CD4-positive, alpha-beta T cell treated with Interleukin-4 for 1 hour (primary cell): ENCODE results near the gene TNFRSF4.
A peak's percentile ranks its signal among the peaks of the same experiment; 100 is the strongest.
"Not testable (repeated sequence)": the region's sequence is repeated elsewhere in the genome, so short reads cannot be mapped to it uniquely, and the experiment has no call there.

Experiments
- DNase-seq, 2 donors: peaks; one replicate each; pipeline ENCODE4 v3.0.0-alpha.2; 2020 to 2022

TNFRSF4 gene

DNA sequence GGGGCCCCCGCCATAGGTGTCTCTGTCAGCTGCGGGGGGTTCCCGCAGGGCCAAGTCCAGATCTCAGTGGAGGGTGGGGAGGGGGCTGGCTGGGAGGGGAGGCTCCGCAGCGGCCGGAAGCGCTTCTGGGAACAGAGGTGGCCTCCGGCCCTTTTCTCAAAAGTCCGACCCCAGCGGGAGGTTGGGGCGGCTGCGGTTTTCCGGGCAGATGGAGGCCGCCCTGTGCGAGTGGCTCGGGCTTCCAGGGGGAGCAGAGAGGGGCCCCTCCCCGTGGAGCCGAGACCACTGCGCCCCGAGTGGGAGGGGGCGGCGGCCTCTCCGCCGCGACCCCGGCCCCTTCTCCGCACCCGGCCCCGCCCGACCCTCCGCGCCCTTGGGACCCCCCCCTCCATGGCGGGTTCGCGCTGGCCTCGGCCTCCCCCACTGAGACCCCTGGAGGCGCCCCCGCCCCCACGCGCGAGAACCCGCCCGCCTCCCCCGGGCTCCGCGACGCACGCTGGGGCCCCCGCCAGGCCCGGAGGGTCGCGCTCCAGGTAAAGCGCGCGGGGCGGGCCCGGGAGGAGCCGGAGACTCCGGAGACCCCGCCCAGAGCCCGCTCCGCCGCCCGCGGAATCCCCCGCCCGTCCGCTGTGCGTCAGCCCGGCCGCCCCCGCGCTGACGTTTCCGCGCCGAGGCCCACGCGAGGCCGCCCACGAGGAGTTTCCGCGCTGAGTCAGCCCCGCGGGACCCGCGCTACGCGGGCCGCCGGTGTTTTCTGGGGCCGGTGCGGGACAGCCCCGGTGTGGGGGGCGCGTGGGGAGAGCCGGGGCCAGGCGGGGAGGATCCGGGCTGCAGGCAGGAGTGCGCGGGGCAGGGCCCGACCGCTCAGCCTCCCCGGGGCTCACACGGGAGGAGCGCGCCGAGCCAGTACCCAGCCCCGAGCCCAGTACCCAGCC, 12.8 kb downstream of the TNFRSF4 start:
- peak; percentile 88 to 91 for DNase-seq

DNA sequence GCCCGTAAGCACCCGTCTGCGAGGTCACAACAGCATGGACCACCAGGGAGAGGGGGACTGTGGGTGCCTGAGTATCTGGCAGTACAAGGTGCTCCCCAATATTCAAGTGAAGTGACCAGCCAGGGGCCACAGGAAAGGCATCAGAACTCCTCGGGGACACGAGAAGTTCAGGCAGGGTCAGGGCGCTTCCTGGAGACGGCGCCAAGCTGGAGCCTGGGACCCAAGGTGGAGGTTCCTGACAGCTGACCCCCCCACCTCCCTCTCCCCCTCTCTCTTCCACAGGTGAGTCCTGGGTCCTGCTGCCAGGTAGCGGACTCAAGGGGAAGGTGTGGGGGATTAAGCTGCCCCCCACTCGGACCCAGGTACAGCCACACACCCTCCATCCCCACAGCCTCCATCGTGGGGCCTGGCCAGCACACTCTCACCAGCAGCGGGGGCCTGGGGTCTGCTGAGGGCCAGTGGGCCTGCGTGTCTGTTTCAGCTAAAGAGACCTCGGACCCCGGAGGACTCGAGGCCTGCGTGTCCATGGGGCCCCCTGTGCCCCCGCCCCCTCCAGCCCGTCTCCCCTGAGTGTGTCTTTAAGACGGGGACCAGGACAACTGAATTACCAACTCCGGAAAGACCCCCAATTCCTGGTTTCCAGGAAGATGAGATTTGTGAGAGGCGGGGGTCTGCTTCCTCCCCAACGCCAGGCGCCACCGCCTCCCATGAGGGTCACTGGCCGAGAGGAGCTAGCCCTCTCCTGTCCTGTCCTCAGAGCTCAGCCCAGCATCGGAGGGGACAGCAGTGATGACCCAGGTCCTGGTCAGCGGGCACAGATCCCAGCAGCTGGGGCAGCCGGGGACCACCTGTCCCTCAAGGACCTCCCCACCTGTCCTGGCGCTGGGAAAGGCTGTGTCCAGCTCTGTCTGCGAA, 13.7 kb downstream of the TNFRSF4 start:
- no peak for DNase-seq

DNA sequence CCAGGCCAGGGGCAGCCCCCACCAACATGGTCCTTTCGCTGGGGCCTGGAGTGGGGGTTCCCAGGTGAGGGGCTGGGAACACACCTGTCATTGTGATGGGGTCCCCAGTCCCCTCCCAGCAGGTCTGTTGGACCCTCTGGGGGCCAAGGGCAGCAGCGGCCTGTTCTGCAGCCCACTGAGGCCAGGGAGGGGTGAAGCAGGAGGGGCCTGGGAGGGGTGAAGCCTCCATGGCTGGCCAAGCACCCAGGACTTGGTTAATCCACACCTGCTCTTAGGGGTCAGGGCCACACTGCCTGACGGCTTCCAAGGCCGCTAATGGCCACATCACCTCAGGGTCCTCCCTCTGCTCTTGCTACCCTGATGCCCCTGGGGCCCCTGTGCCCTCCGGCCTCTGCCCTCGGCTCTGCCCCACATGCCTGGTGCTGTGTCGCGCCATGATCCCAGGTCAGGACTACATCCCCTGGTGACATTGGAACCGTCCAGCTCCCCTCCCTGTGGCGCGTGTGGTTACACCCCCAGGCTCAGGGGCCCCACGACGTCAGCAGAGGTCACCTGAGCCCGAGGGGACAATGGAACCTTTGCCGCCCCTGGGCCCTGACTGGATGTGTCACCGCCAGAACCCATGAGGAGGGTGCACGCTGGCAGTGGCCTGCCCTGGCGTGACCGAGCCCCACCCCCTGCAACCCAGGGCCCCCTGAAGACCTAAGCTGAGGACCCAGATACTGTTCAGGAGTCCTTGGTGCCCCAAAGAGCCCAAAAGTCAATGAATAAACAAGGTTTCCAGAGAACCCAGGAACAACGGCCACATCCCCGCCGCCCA, 14.6 kb downstream of the TNFRSF4 start:
- DNase-seq = no peak

DNA sequence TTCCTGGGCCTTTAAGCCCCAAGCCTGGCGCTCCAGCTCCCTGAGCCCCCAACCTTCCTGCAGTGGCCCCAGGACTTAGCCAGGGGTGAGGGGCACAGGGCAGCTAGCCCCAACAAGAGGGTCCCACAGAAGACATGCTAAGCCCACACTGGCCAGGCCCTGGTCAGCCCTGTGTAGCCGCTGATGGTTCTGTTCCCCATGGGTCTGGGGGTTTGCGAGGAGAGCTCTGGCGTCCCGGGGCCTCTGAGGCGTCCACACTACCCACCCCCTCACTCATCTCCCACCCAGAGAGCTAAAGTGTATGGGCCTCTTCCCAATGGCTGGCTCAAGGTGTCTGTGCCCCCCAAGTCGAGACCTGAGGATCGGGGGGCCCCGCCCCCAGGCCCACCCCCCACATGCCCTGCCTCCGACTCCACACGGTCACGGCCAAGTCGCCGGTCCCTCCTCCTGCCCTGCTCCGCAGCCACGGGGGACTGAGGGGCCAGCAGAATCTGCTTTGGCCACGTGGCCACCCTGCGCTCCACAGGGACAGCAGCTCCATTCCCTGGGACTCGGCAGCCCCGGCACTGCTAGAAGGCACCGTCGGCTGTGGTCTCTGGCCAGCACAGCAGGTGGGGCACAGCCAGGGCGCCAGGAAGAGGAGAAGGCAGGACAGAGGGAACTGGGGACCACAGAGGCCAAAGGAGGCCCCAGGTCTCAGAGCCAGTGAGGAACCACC, 15.4 kb downstream of the TNFRSF4 start:
- DNase-seq = no peak

DNA sequence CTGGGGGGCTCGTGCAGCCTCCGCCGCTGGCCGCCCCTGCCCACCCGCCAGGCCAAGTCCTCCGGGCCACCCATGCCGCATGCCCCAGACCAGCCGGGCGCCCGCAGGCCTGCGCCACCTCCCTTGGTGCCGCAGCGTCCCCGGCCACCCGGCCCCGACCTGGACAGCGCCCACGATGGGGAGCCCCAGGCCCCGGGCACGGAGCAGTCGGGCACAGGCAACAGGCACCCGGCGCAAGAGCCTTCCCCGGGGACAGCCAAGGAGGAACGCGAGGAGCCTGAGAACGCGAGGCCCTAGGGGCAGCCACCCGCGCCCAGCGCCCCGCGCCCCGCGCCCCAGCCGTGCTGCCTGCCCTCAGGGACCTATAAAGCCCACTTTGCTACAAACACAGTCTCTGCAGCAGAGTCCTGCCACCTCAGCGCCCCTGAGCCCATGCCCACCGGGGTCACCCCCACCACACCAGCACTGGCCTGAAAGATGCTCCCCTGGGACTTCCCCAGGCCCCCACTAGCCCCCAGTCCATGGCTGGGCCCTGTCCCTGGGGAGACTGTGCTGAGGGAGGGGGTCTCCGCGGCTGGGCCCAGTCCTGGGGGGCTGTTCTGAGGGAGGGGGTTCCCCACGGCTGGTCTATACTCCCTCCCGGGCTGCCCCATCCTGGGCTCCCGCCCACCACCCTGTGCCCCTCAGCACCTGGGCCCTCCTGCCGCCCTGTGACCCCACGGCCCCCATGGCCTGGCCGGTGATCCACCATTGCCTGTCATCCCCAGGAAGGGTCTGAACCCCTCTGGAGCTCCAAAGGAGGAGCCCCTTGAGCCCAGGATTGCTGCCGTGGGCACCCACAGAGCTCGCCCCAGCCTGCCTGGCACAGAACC, 16.2 kb downstream of the TNFRSF4 start:
- DNase-seq = no peak

DNA sequence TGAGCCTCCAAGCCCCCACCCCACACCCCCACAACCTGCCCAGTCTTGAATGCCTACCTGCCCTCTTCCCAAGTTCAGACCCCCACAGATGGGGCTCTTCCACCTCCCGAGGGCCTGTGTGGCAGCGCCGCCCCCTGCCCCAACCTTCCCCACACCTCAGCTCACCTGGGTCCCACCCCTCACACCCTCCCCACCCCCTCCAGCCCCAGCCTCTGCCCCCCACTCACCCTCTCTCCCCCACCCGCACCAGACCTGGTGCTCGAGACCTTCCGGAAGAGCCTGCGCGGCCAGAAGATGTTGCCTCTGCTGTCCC, 16.8 kb downstream of the TNFRSF4 start:
- DNase-seq = no peak

DNA sequence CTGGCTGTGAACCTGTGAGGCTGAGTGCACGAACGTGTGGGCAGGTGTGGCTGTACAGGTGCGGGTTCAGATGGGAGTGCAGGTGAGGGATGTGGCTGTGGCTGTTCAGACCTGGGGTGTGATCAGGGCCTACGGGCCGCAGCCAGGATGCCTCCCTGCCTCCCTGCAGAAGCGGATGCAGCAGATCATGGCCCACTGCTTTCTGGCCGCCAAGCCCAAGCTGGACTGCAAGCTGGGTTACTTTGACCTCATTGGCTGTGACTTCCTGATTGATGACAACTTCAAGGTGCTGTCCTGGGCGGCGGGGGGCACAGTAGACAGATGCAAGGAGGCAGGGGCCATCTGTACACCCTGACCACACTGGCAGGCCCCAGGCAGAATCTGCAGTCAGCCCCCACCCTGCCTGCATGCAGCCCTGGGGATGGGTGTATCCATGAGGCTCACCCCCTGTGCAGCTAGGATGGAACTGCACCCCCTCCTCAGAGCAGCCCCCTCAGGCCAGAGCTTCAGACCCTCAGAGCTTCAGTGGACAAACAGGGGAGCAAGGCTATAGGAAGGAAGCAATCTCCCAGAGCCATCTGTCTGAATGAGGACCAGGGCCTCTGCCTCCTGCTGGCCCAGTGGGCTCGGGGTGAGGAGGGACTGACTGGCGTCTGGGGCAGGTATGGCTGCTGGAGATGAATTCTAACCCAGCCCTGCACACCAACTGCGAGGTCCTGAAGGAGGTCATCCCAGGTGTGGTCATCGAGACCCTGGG, 17.3 kb downstream of the TNFRSF4 start:
- no peak for DNase-seq

DNA sequence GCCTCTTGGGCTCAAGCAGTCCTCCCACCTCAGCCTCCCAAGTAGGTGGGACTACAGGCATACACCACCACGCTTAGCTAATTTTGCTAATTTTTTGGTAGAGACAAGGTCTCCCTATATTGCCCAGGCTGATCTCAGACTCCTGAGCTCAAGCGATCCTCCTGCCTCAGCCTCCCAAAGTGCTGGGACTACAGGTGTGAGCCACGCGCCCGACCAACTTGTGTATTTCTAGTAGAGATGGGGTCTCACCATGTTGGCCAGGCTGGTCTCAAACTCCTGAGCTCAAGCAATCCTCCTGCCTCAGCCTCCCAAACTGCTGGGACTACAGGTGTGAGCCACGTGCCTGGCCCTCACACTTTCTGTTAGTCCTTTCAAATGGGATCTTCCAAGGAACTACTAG, 18.2 kb downstream of the TNFRSF4 start:
- DNase-seq = not testable (repeated sequence)

DNA sequence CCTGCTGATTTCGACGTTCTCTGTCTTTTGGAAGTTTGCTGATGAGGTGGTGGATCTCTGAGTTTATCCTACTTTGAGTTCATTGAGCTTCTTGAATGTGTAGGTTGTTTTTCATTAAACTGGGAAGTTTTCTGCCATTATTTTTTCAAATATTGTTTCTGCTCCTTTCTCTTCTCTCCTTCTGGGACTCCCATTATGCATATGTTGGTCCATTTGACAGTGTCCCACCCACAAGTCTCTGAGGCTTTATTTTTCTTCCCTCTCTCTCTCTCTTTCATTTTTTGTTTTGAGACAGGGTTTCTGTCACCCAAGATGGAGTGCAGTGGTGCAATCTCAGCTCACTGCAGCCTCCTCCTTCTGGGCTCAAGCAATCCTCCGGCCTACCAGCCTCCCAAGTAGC, 19.2 kb downstream of the TNFRSF4 start:
- DNase-seq = no peak

DNA sequence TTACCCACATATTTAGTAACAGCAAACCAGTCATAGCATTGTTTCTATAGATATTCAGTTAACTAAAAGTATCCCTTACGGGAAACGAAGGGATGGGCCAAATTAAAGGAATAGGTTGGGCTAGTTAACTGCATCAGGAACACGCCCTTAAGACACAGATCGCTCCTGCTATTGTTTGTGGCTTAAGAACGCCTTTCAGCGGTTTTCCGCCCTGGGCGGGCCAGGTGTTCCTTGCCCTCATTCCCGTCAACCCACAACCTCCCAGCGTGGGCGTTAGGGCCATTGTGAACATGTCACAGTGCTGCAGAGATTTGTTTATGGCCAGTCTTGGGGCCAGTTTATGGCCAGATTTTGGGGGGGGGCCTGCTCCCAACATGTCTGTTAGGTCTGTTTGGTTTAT, 22.2 kb downstream of the TNFRSF4 start:
- no peak for DNase-seq

DNA sequence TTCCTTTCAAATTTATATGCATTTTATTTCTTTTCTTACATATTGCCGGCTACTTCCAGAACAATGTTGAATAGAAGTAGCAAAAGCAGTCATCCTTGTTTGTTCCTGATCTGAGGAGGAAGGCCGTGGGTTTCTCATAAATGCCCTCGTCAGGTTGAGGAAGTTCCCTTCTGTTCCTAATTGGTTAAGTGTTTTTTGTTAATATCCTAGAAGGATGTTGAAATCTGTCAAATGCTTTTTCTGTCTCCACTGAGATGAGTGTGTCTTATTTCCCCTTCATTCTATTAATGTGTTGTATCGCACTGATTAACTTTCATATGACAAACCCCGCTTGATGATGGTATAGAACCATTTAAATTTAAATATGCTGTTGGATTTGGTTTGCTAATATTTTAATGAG, 24.8 kb downstream of the TNFRSF4 start:
- DNase-seq = no peak

DNA sequence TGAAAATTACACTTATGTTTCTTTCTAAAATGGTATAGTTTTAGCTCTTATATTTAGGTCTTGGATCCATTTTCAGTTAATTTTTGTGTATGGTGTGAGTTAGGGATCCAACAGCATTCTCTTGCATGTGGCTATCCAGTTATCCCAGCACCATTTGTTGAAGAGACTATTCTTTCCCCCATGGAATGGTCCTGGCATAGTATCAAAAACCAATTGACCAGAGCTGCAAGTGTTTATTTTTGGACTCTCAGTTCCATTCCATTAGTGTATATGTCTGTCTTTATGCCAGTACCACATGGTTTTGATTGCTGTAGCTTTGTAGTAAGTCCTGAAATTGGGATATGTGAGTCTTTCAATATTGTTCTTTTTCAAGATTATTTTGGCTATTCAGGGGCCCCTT, 26.0 kb downstream of the TNFRSF4 start:
- DNase-seq = no peak

DNA sequence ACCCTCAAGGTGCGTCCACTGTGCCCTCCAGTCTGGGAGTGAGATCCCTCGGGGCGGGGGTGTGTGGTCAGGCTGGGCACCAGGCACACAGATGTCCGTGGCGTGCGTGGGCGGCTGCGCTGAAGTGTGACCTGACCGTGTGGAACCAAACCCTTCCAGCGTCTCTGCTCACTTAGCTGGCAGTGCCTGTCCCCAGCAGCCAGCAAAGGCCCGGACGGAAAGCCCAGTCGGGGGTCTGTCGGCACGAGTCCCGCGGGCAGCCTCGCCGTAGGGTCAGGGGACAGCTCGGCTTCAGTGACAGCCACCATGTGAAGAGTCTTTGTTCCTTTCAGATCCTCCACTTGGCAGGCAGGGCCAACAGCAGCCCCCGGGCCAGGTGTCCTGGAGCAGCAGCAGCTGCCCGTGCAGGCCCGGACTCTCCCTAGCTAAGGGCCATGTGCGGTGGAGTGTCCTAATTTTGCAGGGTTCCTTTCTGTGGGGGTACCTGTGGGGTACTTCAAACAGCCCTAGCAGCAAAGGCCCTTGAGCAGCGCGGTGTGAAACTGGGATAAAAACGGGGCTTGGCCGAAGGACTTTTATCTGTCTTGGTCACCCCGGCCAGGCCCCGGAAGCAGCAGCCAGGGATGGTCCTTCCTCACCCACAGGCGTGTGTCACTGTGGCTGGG, 28.7 kb downstream of the TNFRSF4 start:
- no peak for DNase-seq

DNA sequence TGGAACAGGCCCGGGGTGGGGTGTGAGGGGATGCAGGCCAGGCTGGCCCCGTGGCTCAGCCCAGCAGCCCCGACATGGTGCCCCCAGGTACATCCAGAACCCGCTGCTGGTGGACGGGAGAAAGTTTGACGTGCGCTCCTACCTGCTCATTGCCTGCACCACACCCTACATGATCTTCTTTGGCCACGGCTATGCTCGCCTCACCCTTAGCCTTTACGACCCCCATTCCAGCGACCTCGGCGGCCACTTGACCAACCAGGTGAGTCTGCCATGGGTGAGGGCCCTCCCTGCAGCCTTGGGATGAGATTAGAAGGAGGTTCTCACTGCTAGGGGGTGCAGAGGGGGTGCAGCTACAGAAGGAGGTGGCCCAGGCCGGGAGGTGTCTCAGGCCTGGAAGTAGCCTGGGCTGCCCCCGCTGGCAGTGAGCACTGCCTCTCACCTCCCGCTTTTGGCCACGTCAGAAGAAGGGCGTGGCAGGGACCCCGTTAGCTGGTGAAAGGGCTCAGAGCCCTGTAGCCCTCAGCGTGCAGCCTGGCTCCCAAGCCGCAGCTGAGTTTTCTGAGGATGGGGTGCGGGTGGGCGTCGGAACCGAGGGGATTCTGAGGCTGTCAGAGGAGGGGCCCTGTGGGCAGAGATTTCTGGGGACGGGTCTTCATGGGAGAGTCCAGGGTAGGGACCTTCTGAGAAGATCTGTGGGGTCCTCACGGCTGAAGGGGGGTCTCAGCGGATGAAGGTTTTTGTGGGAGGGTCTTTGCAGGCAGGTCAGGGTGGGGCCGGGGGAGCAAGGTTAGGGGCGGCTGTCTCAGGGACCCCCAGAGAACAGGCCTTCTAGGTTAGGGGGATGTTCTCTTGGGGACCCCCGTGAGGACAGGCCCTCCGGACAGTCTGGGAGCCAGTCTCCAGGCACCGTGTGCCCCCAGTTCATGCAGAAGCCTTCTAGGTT, 29.8 kb downstream of the TNFRSF4 start:
- DNase-seq = no peak

DNA sequence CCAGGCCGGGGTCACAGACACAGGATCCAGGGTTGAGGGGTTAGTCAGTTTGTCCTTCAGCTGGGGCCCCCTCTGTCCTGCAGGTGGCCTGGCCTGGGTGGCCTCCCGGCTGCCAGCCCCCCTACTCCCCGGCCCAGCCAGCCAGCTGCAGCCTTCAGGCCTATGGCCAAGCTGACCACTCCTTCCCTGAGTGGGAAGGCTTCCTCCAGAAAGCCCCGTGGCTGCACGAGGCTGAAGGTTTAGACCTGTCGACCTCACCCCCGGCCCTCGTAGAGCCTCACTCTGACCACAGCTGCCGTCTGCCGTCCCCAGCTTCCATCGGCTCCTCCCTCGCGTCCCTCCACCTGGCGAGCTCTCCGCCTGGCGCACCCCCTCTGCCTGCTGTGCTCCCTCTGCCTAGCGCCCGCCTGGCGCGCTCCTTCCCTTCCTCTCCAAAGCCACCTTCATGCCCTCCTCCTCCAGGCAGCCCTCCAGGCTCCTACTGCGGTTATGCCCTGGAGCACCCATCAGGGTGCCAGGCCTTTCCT, 30.7 kb downstream of the TNFRSF4 start:
- DNase-seq = no peak

DNA sequence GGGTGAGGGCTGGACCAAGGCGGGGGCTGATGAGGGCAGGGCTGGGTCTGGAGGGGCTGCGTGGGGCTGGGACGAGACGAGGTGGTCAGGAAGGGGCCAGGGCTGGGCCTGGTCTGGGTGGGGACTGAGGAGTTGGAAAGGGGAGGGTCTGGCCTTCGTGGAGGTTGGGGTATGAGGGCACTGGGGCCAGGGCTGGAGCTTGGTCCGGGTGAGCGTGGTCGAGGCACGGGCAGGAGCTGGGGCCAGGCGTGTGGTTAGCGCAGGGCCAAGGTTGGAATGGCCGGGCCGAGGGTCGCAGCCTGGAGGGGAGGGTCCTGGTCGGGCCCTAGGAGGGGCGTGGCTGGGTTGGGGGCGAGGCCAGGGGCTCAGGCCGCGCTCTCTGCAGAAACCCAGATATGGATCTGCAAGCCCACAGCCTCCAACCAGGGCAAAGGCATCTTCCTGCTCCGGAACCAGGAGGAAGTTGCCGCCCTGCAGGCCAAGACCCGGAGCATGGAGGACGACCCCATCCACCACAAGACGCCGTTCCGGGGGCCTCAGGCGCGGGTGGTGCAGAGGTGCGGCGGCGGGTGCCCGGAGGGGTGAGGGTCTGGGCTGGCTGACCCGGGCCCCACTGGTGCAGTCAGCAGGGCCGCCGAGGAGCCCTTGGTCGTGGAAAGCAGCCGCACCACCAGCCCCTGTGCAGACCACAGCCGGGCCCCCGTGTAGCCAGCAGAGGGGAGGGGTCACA, 31.3 kb downstream of the TNFRSF4 start:
- no peak for DNase-seq

DNA sequence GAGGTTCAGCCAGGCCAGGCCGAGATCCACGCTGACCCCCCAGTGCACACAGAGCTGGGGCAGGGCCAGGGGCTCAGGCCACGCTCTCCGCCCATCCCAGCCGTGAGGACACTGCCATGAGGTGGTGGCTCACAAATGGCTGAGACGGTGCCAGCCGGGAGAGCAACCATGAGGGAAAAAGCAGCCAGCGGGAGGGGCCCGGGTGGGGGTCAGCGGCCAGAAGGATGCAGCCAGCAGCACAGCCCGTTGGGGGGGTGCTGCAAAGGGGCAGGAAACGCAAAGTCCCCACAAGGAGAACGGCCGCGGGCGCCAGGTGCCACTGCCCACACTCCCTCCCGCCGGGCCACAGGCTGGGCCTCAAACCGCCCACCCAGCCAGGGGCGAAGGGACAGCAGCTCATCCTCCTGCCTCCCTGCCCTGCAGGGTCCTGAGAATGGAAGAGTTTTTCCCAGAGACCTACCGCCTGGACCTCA, 32.0 kb downstream of the TNFRSF4 start:
- no peak for DNase-seq
